IMR-90 (cell line): ENCODE data around the gene ENDOG. TPM values are rescaled to one million over a fixed set of nuclear protein-coding genes. Genes with fewer than 3 reads are reported as not detected.

Experiments
- ATAC-seq: fragments of 200-7000 bp; cut with Tn5 transposase; 2 replicates; pipeline ENCODE4 v1.9.1; 2020; ENCODE audit warnings: low read depth, mild to moderate bottlenecking, moderate library complexity
- BruUV-seq: library from RNA; stranded (reverse); fragments of 400-500 nt; replicated peaks from 2 replicates; lab custom pipeline; 2021; lab: Mats Ljungman, UMichigan
- CTCF ChIA-PET: fragments of 300-600 bp; formaldehyde crosslinking; extraction: SDS; loops from one replicate; lab custom pipeline; 2021; ENCODE audit warnings: antibody characterized with exemption; lab: Yijun Ruan, JAX
- POLR2A ChIA-PET: fragments of 300-600 bp; sonication (Branson Sonifier 250); formaldehyde crosslinking; loops from one replicate; lab custom pipeline; 2022; ENCODE audit warnings: antibody characterized with exemption; ENCODE audit not compliant: unreplicated experiment; lab: Charles Lee
- DNase-seq: peaks from one replicate; pipeline ENCODE4 v3.0.0; 2013
- H2AFZ ChIP-seq: replicated peaks from 2 replicates; pipeline ENCODE3; 2013; ENCODE audit warnings: low read length, mild to moderate bottlenecking; ENCODE audit not compliant: poor library complexity
- H2AK5ac ChIP-seq: 2 replicates; pipeline ENCODE4 v1.6.1; 2013; ENCODE audit warnings: low read depth, low read length, inconsistent platforms
- H2AK9ac ChIP-seq: replicated peaks from 2 replicates; pipeline ENCODE3; 2013; ENCODE audit warnings: mild to moderate bottlenecking, low read depth, low read length, moderate library complexity; ENCODE audit not compliant: poor library complexity
- H2BK120ac ChIP-seq: 2 replicates; pipeline ENCODE4 v1.6.1; 2013; ENCODE audit warnings: low read depth, low read length, inconsistent platforms
- H2BK15ac ChIP-seq: 3 replicates; pipeline ENCODE4 v1.6.1; 2013; ENCODE audit warnings: low read depth, low read length, inconsistent platforms
- H2BK20ac ChIP-seq: 2 replicates; pipeline ENCODE4 v1.6.1; 2013; ENCODE audit warnings: low read depth, mild to moderate bottlenecking, inconsistent platforms, low read length, moderate library complexity
- H2BK5ac ChIP-seq: 2 replicates; pipeline ENCODE4 v1.6.1; 2013; ENCODE audit warnings: mild to moderate bottlenecking, low read depth, low read length, inconsistent platforms; ENCODE audit not compliant: poor library complexity, severe bottlenecking
- H3K14ac ChIP-seq: replicated peaks from 2 replicates; pipeline ENCODE4 v1.6.1; 2013; ENCODE audit warnings: low read depth, low read length, inconsistent platforms
- H3K18ac ChIP-seq: 2 replicates; pipeline ENCODE4 v1.6.1; 2013; ENCODE audit warnings: low read depth, low read length, control low read depth
- H3K23ac ChIP-seq: 2 replicates; pipeline ENCODE4 v1.6.1; 2013; ENCODE audit warnings: low read depth, low read length, inconsistent platforms
- H3K27ac ChIP-seq: 2 replicates; pipeline ENCODE4 v1.5.1; 2013; ENCODE audit warnings: mild to moderate bottlenecking, control low read depth, low read length; ENCODE audit not compliant: insufficient read depth
- H3K27me3 ChIP-seq: 2 replicates; pipeline ENCODE4 v1.6.1; 2013; ENCODE audit warnings: low read length; ENCODE audit not compliant: control insufficient read depth, insufficient read depth
- H3K36me3 ChIP-seq: 2 replicates; pipeline ENCODE4 v1.6.1; 2013; ENCODE audit warnings: low read length, mixed read lengths; ENCODE audit not compliant: control insufficient read depth, insufficient read depth
- H3K4ac ChIP-seq: 2 replicates; pipeline ENCODE4 v1.6.1; 2013; ENCODE audit warnings: low read depth, low read length, inconsistent platforms
- H3K4me1 ChIP-seq: 2 replicates; pipeline ENCODE4 v1.6.1; 2013; ENCODE audit warnings: low read length, mixed read lengths; ENCODE audit not compliant: control insufficient read depth, insufficient read depth
- H3K4me2 ChIP-seq: 2 replicates; pipeline ENCODE4 v1.6.1; 2013; ENCODE audit warnings: low read depth, mild to moderate bottlenecking, control low read depth, low read length, moderate library complexity
- H3K4me3 ChIP-seq: 2 replicates; pipeline ENCODE4 v1.5.1; 2013; ENCODE audit warnings: low read depth, mild to moderate bottlenecking, control low read depth, low read length, moderate library complexity; ENCODE audit not compliant: insufficient read depth
- H3K56ac ChIP-seq: 2 replicates; pipeline ENCODE4 v1.6.1; 2013; ENCODE audit warnings: low read length, inconsistent platforms; ENCODE audit not compliant: insufficient read depth; ENCODE audit errors: extremely low read depth
- H3K79me1 ChIP-seq, 2 experiments: 2 replicates each; pipeline ENCODE4 v1.6.1; 2013; ENCODE audit warnings: low read length in 2 of 2, inconsistent platforms in 1 of 2, low read depth in 1 of 2
- H3K9ac ChIP-seq: 2 replicates; pipeline ENCODE4 v1.6.1; 2013; ENCODE audit warnings: low read depth, low read length, control low read depth
- H3K9me1 ChIP-seq: 2 replicates; pipeline ENCODE4 v1.6.1; 2013; ENCODE audit warnings: low read length, inconsistent platforms; ENCODE audit not compliant: insufficient read depth
- H3K9me3 ChIP-seq: 2 replicates; pipeline ENCODE4 v1.6.1; 2013; ENCODE audit warnings: low read length; ENCODE audit not compliant: control insufficient read depth, insufficient read depth
- H4K20me1 ChIP-seq: 2 replicates; pipeline ENCODE4 v1.6.1; 2013; ENCODE audit warnings: low read length, inconsistent platforms; ENCODE audit not compliant: insufficient read depth
- H4K5ac ChIP-seq: 2 replicates; pipeline ENCODE4 v1.6.1; 2013; ENCODE audit warnings: mild to moderate bottlenecking, low read depth, low read length, control low read depth
- H4K8ac ChIP-seq, 2 experiments: 2 replicates each; pipeline ENCODE4 v1.6.1; 2013; ENCODE audit warnings: low read depth in 2 of 2, low read length in 2 of 2, control low read depth in 1 of 2, inconsistent platforms in 1 of 2
- H4K91ac ChIP-seq: 2 replicates; pipeline ENCODE4 v1.6.1; 2013; ENCODE audit warnings: low read depth, low read length, inconsistent platforms; ENCODE audit not compliant: insufficient read depth
- BHLHE40 ChIP-seq: fragments of 150-350 bp; IDR thresholded peaks from 2 replicates; pipeline ENCODE4 v1.6.1; 2016; ENCODE audit warnings: mild to moderate bottlenecking, low read depth, low read length
- CEBPB ChIP-seq: IDR thresholded peaks from 2 replicates; pipeline ENCODE4 v1.6.1; 2012; ENCODE audit warnings: low read depth, low read length, improper control_type of control experiment
- CHD1 ChIP-seq: IDR thresholded peaks from 2 replicates; pipeline ENCODE4 v1.6.1; 2012; ENCODE audit warnings: low read depth, low read length, improper control_type of control experiment
- CTCF ChIP-seq: conservative IDR thresholded peaks from 2 replicates; pipeline ENCODE4 v1.5.1; 2012; ENCODE audit warnings: mild to moderate bottlenecking, low read depth, low read length, improper control_type of control experiment
- ELK1 ChIP-seq: fragments of 150-350 bp; IDR thresholded peaks from 2 replicates; pipeline ENCODE4 v1.6.1; 2016; ENCODE audit warnings: low read depth, mild to moderate bottlenecking, low read length, moderate library complexity, borderline replicate concordance
- MAFK ChIP-seq: IDR thresholded peaks from 2 replicates; pipeline ENCODE4 v1.6.1; 2012; ENCODE audit warnings: low read depth, low read length, improper control_type of control experiment
- MAZ ChIP-seq: IDR thresholded peaks from 2 replicates; pipeline ENCODE4 v1.6.1; 2012; ENCODE audit warnings: low read depth, mild to moderate bottlenecking, low read length, improper control_type of control experiment, moderate library complexity, borderline replicate concordance
- MXI1 ChIP-seq: IDR thresholded peaks from 2 replicates; pipeline ENCODE4 v1.6.1; 2012; ENCODE audit warnings: low read depth, mild to moderate bottlenecking, low read length, moderate library complexity, borderline replicate concordance
- RCOR1 ChIP-seq: IDR thresholded peaks from 2 replicates; pipeline ENCODE4 v1.6.1; 2012; ENCODE audit warnings: mild to moderate bottlenecking, low read length, improper control_type of control experiment; ENCODE audit not compliant: insufficient replicate concordance
- RFX5 ChIP-seq: IDR thresholded peaks from 2 replicates; pipeline ENCODE4 v1.8.0; 2012; ENCODE audit warnings: low read depth, mild to moderate bottlenecking, low read length, moderate library complexity
- SMC3 ChIP-seq: fragments of 150-350 bp; IDR thresholded peaks from 2 replicates; pipeline ENCODE4 v1.6.1; 2016; ENCODE audit warnings: low read depth, mild to moderate bottlenecking, antibody characterized with exemption, low read length, moderate library complexity
- USF2 ChIP-seq: fragments of 150-350 bp; IDR thresholded peaks from 2 replicates; pipeline ENCODE4 v1.6.1; 2017; ENCODE audit warnings: mild to moderate bottlenecking, antibody characterized with exemption, low read length, low read depth
- WGBS, 2 experiments: methylation state at CpG; one replicate each; pipeline versions ENCODE4 v1.1.5 to v1.1.7; 2013; ENCODE audit warnings: missing lambda C conversion rate in 2 of 2; ENCODE audit not compliant: insufficient read length in 1 of 2; ENCODE audit errors: extremely low coverage in 2 of 2; 5-methylcytosine and 5-hydroxymethylcytosine counted together
- dilution Hi-C: fragments of 300-500 bp; cut with HindIII; formaldehyde crosslinking; loops from one replicate; pipeline ENCODE4 v1.14.3; 2018; ENCODE audit warnings: low sequenced_read_pairs; ENCODE audit not compliant: unreplicated experiment
- in situ Hi-C: fragments of 300-500 bp; cut with MboI; formaldehyde crosslinking; loops from 3 replicates; pipeline ENCODE4 v1.14.3; 2019; ENCODE audit warnings: low sequenced_read_pairs, inconsistent platforms, mixed read lengths
- intact Hi-C: fragments of 100-400 bp; cut with micrococcal nuclease; formaldehyde crosslinking; loops from 2 replicates; pipeline ENCODE4 v1.10.0; 2022
- polyA plus RNA-seq, 3 experiments: library from polyadenylated mRNA; depleted of rRNA; stranded (reverse); fragments of >200 nt; gene quantifications; 2 replicates each; pipeline ENCODE4 v1.2.3, GENCODE V29; 2012; ENCODE audit warnings: low replicate concordance in 1 of 3
- total RNA-seq: library from RNA; depleted of rRNA; stranded (reverse); fragments of >200 nt; gene quantifications from 2 replicates; pipeline ENCODE4 v1.2.3, GENCODE V29; 2012

Gene ENDOG
- total and polyA plus RNA-seq, 2 of the 4 experiments (the other 2 are of a cell fraction): 9.9 to 16.2 TPM

GRCh38 chr9:128818099-128818838 is at the start of gene ENDOG (continued):
- no peak for TF ChIP-seq USF2
- TF ChIP-seq ELK1: no peak

- ATAC-seq (no peak), DNase-seq (no peak)
- Histone ChIP-seq H3K9me1 (peaks cover 7% of the 10 kb centered on the region; the same call in 1 of the 2 replicates), H4K91ac (no peak overlapping the region), H3K27ac (no peak overlapping the region), H3K18ac (no peak overlapping the region), H3K23ac (no peak overlapping the region), H3K36me3 (peaks cover 4% of the 10 kb centered on the region), H3K79me1 (peaks cover 20 to 70% of the 10 kb centered on the region in 2 experiments), H3K4me3 (no peak overlapping the region), H2AK9ac (no peak overlapping the region), H3K4me1 (peaks cover 5% of the 10 kb centered on the region), H4K8ac (no peak overlapping the region), H3K9ac (no peak overlapping the region), H4K5ac (no peak overlapping the region), H3K27me3 (no peaks in the 10 kb centered on the region), H2AK5ac (no peak overlapping the region), H2BK5ac (no peak overlapping the region), H2BK120ac (no peak overlapping the region), H3K4ac (no peak overlapping the region), H2AFZ (no peak overlapping the region), H2BK15ac (no peak overlapping the region), H3K4me2 (no peak overlapping the region), H3K9me3 (no peaks in the 10 kb centered on the region), H4K20me1 (peaks cover 7% of the 10 kb centered on the region; the same call in 1 of the 2 replicates), H3K14ac (no peak overlapping the region), H2BK20ac (no peak overlapping the region), H3K56ac (no peak overlapping the region)
- in situ Hi-C loops: no loop called here
- no CpG with 5 or more reads among the region's 6 CpGs for WGBS, 2 experiments
- BruUV-seq: no TSS peak
- ChIA-PET CTCF (interaction anchor here (1.4 kb wide), 1 partner anchor 50 kb away, joined by 3 read pairs; the partner anchor contains the start of gene ENDOG), POLR2A (no interaction called here)
- TF ChIP-seq CHD1 (no peak), RCOR1 (no peak), MAZ (no peak), RFX5 (no peak), MXI1 (no peak), BHLHE40 (no peak), MAFK (no peak), SMC3 (no peak), CTCF (no peak), CEBPB (no peak)
- intact Hi-C loops: no loop called here
- dilution Hi-C loops: no loop called here
Observed at GRCh38 chr9:128768606-128769005, 49.7 kb upstream of the ENDOG start.
